ENCODE measurements around the gene GNB4. TPM values are rescaled to one million over a fixed set of nuclear protein-coding genes. Genes with fewer than 3 reads are reported as not detected.

The GNB4 gene
- 55.5 and 83.7 TPM in 2 replicates for total RNA-seq

GRCh38 chr3:179451265-179452175 is at the start of gene GNB4:
Gene GNB4 (minus strand): TSS chr3:179451470. CDS start chr3:179426200, 25,270 bp downstream.

GRCh38 chr3:179347345-179348194 is 103.7 kb downstream of the GNB4 start, which contains the start of gene MFN1:
Gene MFN1 (plus strand): TSS chr3:179347709. CDS start chr3:179348852, 1,143 bp downstream.

Small RNA genes within 50 kb of the gene (small RNA-seq; reads per million reads assigned to genes)
- gene AC007620.1 = not detected

Other genes with a start within 250 kb of the GNB4 start
- 1.8 TPM in 2 replicates for gene KCNMB3, start 200.4 kb downstream of the GNB4 start, total RNA-seq
- gene ZNF639, start 128.4 kb downstream of the GNB4 start, total RNA-seq = 24.3 and 37.5 TPM in 2 replicates
- gene MFN1, start 103.8 kb downstream of the GNB4 start, total RNA-seq = 47.8 and 56.9 TPM in 2 replicates
- gene ACTL6A, start 111.5 kb upstream of the GNB4 start, total RNA-seq = 35.6 and 49.7 TPM in 2 replicates
- gene MRPL47, start 153.2 kb upstream of the GNB4 start, total RNA-seq = 35.6 and 36.9 TPM in 2 replicates
- gene NDUFB5, start 153.3 kb upstream of the GNB4 start, total RNA-seq = 69.2 and 88.9 TPM in 2 replicates
- gene USP13, start 201.6 kb upstream of the GNB4 start, total RNA-seq = 9.2 and 14.3 TPM in 2 replicates